ENCODE measurements around the gene CCDC146.

CCDC146 gene

GRCh38 chr7:77289387-77289786, 167.0 kb downstream of the CCDC146 start:
- DNase-seq (ENCODE audit: low read depth in 2 of 2): no peak

DNA sequence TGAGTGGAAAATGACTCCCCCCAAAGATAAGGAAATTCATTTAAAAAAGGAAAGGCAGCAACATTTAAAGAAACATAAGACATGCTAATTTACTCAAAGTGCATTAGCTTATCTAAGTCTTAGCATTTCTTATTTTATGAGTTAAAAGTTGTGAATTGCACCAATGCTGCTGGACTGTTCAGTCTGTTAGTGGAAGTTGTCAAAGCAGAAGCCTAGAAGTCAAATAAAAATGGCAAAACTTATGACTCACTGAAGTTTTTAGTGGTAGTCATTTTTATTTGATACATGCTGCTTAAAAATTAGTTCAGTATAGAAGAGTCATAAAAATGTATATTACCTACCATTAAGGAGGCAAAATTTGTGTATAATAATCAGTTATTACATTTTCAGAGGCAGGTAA, 168.0 kb downstream of the CCDC146 start:
- DNase-seq (ENCODE audit: low read depth in 2 of 2): no peak

DNA sequence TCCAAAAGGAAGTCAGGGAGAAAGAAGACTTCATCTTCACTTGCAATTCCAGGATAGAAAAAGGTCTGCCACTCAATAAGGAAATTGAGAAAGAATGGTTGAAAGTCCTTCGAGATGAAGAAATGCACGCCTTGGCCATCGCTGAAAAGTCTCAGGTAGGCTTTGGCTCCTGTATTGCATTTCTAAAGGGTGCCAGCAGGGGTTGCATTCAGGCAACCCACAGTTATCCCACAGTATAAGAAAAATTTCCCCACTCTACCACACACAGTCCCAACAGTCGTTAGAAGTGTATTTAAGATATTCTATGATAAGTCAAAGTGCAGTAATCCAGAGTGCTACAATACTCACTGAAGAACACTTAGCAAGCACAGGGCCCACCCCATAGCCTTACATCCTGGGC, 170.6 kb downstream of the CCDC146 start:
- no peak for DNase-seq (ENCODE audit: low read depth in 2 of 2)

GRCh38 chr7:77295549-77295948, 173.1 kb downstream of the CCDC146 start:
- DNase-seq (ENCODE audit: low read depth in 2 of 2): no peak

DNA sequence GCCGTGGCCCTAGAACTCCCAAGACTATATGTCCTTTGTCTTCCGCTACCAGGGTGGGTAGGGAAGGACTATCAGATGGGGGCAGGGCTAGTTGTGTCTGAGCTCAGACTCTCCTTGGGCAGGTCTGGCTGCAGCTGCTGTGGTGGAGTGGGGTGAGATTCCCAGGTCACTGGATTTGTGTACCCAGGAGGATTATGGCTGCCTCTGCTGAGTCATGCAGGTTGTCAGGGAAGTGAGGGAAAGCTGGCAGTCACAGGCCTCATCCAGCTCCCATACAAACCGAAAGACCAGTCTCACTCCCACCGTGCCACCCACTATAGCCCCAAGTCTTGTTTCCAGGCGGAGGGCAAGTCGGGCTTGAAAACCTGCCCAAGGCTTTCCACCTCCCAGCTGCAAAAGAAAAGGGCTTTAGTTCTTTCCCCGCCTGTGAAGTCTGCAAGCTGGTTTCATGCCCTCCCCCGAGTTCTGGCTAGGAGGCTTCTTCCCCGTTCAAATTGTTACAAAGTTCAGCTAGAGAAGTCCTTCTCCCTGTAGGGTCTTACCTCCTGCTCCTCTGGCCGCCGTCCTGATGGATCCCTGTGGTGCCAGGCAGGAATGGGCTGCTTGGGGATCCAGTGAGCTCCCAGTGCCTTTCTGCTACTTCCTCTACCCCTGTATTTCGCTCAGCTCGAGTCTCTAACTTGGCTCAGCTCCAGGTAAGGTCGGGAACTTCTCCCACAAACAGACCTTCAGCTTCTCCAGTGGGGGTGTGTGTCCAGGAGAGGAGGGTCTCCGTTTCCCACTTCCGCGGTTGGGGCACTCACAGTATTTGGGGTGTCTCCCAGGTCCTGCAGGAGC, 184.0 kb downstream of the CCDC146 start:
- DNase-seq (ENCODE audit: low read depth in 2 of 2): no peak

- DNase-seq (ENCODE audit: low read depth in 2 of 2): no peak
These were observed 186.4 kb downstream of the CCDC146 start for GRCh38 chr7:77308792-77309191.

DNA sequence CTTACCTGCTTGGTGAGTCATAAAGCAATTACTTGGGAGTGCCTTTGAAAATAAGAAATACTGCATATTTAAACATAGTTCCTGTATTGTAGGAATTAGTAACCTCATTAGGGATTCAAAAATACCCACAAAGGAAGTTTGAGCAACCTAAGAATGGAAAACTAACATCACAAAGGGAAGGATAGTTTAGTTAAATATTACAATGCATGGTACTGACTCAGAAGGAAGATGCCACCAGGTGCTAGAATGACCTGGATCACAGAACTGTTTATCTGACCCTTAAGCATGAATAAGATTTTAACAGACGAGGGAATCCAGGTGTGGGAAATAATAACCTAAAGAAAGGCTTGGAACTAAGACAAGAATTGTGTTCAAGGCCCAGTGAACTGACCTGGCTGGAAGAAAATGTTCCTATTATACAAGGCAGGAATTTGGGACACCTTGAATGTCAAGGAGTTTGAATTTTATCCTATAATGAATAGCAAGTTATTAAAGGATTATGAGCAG, 187.4 kb downstream of the CCDC146 start:
- DNase-seq (ENCODE audit: low read depth in 2 of 2): no peak

DNA sequence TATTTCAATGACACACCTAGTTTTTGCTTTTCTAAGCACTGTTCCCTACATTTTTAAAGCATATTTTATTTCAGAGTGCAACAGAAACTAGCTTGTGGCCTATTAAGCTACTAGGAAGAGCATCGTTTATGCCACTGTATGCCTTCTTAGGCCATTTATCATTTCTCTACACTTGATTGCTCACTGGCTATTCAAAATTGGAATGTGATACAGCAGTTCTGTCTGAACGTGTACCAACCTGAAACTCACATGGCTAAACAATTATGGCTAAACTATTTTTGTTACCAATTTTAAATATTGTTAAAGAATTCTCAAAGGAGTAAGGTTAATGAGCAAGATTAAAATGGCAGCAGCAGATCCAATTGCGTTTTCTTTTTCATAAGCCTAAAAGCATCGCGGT, 188.6 kb downstream of the CCDC146 start:
- no peak for DNase-seq (ENCODE audit: low read depth in 2 of 2)

DNA sequence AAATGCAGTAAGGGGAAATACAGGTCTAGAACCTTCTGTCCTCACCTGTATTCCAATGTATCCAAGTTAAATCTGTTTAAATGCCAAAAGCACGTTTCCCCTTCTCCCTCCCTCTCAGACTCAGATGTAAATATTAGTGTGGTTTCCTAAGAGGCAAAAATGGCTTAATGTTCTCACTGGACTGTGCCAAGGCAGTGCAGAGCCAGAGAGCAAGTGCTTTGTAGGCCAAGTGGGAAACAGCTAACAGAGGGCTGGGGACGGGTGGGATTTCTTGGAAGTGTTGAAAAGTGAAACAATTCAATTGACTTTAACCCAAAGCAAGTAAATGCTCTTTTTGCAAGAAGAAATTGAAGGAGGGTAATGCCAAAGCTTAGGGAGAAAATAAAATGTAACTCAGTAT, 190.7 kb downstream of the CCDC146 start:
- no peak for DNase-seq (ENCODE audit: low read depth in 2 of 2)

GRCh38 chr7:77313876-77314480, 191.6 kb downstream of the CCDC146 start:
- no peak for DNase-seq (ENCODE audit: low read depth in 2 of 2)

DNA sequence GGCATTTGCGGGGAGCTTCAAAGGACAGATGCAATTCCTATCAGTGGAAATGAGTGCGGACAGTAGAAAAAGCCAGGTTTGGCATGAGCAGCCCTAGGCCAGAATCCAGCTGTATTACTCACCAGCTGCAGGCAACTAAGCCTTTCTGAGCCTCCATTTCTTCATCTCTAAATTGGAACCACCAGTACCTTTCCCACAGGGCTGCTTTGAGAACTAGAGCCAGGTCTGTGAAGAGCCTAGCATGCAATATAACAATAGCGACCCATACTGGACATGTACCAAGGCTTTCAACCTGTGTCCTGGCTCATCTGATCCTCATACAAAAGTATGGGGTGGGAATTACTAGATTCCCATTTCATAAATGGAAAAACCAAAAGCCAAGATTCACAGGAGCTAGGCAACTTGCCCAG, 192.8 kb downstream of the CCDC146 start:
- DNase-seq (ENCODE audit: low read depth in 2 of 2): no peak

- no peak for DNase-seq (ENCODE audit: low read depth in 2 of 2)
These were observed 194.0 kb downstream of the CCDC146 start for GRCh38 chr7:77316219-77316978.

DNA sequence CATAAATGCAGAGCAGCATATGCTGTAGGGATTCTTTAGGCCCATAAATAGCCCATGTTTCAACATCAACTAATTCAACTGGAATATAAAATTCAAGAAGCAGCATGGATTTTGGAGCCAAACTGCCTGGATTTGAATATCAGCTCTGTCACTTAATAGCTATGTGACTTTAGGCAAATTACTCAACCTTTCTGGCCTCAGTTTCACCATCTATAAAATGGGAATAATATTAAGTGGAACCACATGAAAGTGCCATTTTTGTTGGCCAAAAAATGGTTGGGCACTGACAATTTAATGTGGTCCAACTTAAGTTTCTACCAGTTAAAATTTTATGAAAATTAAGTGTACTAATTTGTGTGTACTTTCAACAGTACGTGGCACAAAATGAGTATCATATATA, 195.6 kb downstream of the CCDC146 start:
- no peak for DNase-seq (ENCODE audit: low read depth in 2 of 2)

DNA sequence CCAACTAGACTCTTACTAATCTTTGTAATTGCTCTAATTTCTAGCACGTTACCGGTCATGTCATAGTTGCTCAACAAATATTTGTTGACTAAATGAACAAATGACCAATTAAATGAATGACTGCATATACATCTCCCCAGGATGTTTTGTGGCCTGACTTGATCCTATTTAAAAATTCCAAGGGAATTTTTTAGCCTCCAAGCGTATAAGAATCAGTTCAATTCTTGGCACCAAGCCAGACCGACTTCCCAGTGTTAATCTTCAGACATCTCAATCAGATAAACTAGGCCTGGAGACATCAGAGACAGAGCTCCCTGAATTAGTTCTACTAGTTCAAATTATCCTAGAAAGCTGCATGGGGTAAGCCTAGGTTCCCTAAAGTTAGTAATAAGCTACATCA, 197.7 kb downstream of the CCDC146 start:
- no peak for DNase-seq (ENCODE audit: low read depth in 2 of 2)

GRCh38 chr7:77320714-77321113, 198.3 kb downstream of the CCDC146 start:
- DNase-seq (ENCODE audit: low read depth in 2 of 2): no peak

GRCh38 chr7:77321300-77321699, 198.9 kb downstream of the CCDC146 start:
- no peak for DNase-seq (ENCODE audit: low read depth in 2 of 2)

DNA sequence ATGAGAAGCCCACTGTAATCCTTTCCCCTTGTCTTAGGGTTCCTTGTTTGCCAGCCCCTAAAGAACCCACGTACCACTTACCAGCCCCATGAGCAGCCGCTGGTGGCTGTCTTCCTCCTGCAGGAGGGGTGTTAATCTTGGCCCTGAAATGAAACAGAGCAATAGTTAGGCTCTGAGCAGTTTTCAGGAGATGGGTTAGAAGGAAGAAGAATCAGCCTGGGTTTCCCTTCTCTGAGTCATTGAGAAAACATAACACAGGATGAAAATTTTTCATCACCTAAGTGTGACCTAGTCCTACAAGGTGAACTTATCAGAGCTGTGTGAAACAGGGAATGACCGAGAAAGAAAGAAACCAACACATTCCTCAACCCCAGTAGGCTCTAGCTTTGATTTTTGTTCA, 203.7 kb downstream of the CCDC146 start:
- DNase-seq (ENCODE audit: low read depth in 2 of 2): no peak

- no peak for DNase-seq (ENCODE audit: low read depth in 2 of 2)
These were observed 204.9 kb downstream of the CCDC146 start for GRCh38 chr7:77327067-77327931.

DNA sequence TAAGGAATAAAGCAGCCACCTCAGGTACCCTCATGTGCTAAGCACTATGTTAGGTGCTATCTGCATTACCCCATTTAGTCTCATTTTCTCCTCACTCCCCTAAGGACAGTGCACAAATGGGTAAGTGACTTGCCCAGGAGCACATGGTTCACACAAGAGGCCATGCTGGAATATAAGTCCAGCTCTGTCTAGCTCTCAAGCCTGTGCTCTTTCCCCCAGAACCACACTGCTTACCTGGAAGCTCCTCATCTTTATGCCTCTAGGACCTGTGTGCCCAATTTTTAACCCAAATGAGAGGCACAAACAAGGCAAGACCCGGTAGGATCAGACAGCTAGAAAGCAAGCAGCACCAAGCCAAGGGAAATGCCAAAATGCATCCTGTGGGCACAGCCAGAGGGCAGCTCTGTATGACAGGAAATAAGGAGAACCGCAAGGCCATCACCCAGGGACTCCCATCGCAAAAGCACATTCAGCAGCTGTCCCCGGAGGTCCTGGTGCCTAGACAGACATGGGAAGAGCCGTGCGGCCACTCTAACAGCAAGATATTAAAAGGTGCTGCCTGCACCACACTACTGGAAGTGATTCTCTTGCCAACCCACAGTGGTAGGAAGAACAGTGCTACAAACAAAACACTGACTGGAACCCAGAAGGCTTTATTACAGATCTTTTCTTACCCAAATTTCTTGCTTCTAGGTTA, 205.7 kb downstream of the CCDC146 start:
- no peak for DNase-seq (ENCODE audit: low read depth in 2 of 2)

DNA sequence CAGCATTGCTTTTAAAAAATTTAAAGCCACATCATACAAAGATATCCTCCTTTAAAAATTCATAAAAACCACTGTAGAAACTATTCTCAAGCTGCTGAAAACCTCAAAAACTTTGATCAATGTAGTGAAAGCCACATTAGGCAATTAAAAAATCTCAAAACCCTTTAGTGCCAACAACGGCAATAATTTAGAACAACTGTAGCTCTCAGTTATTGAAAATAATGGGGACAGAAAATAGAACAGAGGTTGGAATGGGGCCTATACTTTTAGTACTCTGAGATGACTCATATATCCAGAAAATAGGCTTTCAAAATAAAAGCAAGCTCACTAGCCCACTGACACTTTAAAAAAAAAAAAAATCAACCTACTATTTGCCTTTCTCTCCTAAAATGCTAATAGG, 206.3 kb downstream of the CCDC146 start:
- no peak for DNase-seq (ENCODE audit: low read depth in 2 of 2)

Data from stimulated activated CD4-positive, alpha-beta T cell treated with anti-CD3 and anti-CD28 coated beads, Interleukin-12 subunit alpha, Interleukin-12 subunit beta, amount 100 ng/mL, for 24 hours (primary cell).